Hematopoietic multipotent progenitor cell treated with erythropoietin and hydrocortisone succinate and interleukin-3 and kit ligand, for 15 days (in vitro differentiated cells): Measurements from ENCODE around the gene MEF2C.

Source experiments
- DNase-seq: peaks from one replicate; pipeline ENCODE4 v3.0.0-alpha.2; 2015; ENCODE audit warnings: low spot score

Gene MEF2C

DNA sequence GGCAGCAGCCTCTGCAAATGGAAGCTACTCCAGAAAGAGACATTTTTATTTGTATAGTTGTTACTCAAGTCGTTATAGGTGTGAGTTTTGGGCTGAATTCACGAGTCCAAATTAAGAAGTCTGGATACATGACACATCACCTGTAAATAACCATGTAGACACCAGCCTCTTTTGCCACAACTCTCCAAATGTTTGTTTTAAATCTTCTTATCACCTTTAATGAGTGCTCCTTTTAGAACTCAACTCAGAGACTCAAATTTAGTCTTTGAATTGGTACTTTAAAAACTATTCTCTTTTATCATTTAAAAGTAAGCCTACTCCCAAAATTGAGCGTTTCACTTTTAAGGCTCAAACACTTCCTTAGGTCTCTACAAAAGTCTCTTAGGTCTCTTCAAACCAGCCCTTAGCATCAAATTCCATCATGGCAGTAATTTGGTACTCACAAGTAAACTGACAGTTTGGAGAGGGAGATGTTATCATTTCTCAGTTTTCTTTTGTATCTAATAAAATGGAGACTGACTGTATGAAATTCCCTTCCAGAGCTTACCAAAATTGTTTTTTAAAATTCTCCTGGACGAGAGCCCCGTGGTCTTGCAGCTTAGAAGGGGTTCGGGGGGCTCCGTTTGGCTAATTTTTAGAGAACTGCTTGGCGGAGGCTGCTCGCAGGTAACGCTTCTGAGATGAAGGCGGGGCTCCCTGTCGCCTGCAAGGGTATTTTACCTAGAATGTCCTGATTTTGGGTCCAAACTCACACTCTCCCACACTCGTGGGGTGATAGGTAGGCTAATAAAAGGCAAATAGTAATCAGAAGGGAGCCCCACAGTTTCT, 194.6 kb downstream of the MEF2C start:
- DNase-seq: no peak

DNA sequence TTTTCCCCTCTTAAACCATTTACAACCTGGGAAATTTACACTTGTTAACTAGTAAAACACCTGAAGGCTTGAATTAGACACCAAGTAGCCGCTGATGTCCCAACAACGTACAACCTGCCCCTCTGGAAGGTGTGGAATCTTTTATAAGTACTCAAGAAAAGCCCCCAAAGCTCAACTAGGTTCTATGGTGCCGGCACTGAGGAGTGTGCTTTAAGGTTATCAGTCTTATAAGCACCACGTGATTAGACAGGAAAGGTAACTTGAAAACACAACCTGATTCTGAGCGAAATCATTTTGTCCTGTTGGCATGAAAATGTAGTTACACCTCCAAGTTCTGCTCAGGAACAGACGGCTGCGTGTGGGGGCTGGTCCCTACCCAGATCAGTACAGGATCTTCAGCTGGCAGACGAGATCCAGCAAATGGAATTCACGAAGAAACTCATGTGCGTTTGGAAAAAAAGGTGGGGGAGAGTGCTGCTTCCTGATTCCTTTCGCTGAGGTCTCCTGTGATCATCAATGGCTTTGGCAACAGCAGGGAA, 195.5 kb downstream of the MEF2C start:
- DNase-seq: no peak

DNA sequence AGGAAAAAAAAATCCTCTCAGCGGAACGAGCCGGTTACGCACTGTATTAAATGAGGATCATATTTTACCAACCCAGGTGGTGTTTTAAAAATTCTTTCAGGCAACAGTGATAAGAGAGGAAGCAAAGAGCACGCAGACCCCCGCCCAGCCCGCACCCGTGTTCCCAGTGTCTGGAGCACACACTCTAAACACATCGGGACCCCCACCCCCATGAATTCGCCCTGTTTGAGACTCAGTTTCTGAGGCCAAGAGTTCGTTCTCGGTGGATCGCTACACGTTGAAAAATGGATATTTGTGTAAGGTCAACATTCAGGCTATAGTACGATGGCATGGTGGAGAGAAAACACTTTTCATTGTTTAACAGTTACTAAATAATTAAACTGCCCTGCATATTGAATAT, 196.3 kb downstream of the MEF2C start:
- DNase-seq: no peak

DNA sequence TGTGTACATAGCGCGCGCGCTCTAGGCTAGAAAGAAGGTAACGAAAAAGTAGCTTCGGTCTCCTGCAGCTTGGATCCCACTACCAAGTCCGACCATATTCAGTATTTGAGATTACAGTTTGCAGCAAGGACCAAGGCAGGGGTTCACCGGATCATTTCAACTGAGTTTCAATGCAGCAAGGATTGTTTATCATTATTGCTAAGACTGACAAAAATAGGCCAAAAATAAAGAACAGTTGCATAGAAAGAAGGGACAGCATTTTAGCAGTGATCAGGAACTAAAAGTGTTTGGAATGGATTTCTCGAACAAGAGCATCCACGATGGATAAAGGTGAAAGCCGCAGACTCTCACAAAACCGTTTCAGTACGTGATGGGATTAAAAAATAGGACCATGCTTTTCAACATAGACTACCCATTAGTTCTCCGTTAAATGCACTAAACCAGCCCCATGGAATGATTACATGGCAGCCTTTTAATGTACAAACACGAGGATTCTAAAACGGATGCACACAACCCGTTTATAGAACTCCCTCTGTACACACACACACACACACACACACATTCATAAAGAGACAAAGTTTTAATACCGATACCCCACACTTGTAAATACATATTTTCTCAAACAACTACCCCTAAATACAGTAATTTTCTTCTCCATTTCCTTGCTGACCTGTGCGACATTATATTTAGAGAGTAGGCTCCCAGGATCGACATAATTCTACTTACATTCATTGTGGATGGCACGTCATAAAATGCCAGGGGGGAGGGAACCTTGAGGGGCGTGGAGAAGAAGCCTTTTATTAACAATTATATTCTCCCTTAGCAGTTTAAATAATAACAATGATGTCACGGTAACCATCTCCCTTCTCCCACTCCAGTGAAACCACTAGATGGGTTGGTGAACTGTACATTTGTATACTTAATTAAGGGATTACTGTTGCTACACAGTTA, 197.1 kb downstream of the MEF2C start:
- DNase-seq: no peak

DNA sequence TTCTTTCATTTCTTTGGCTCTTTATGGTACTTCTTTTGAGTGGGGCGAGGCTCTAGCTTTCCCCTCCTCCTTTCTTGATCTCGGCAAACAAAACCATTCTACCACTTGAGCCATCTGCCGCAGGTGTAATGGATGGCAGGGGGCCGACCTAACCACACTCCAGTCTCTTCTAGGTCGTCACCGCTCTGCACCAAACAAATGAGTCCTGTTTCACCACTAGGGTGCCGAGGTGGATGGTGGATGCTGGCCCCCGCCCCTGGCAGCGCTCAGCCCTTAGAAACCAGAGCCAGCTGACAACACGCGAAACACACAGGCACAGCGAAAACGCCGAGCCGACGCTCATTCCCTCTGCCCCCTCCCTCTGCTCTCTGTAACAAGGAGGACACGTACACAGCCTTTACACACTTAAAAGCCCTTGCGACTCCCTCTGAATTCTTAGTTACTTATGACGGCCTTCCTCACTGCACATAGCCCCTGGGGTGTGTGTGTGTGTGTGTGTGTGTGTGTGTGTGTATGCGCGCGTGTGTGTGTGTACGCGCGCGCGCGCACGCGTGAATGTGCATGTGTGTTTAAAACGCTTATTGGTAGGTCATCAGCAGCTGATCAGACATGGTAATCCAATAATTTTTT, 199.4 kb downstream of the MEF2C start:
- DNase-seq: no peak

DNA sequence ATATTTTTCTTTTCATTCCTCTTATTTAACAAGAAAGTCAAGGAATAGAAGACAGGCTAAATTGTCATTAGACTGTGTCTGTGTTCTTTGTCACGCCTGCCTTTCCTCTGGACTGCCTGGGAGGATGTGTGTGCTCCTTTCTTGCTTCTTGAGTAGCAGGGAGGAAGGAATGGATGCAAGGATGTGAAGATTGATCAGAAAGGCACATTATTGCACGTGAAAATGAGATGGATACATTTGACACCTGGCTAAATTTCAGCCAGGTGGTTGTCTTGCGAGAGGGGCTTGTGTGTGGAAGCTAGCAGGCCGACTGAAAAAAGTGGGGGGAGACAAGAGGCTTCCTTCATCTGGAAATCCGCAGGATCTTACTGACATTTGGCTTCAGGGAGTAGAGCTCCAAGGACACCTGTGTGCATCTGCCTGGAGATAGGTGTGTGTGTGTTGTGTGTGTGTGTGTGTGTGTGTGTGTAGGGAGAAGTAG, 200.1 kb downstream of the MEF2C start:
- DNase-seq: no peak

DNA sequence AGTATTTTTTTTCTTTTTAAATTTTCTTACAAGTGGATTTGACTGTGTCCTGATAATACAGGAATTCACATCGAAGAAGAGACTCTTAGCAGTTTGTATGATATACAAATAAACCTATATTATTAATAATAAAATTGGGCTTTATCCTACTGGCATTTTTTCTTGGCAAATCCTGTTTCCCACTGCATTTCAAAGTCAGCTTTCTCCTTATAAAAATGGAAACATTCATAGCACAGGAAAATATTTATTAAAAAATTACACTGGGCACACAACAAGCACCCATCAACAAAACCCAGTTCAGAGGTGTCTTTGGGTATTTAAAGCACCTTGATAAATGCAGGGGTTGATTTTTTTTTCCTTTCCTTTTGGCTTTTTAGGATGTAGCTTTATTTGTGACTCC, 200.9 kb downstream of the MEF2C start:
- DNase-seq: no peak

DNA sequence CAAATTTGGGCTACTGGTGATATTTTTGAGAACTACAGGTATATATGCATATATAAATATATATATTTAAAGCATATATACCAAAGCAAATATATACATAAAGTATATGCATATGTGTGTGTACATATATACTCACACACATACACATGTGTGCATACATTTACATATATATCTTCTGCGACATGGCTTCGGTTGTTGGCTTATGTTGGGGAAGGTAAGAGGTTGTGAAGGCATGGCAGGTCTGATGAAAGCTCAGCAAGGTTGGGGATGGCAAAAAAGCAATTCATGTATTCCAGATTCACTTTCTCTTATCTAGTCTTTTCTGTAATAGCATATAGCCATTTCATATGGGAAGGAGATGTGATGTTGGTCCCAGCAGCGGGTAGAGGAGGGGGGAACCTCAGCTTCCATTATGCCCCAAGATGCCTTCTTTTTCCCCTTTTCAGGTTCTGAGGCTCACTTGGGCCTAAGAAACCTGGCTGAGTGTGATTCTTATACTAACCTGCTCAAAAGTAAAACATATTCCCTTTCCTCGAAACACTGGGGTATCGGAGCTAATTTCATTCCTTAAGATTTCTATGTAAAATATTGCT, 201.7 kb downstream of the MEF2C start:
- DNase-seq: no peak

DNA sequence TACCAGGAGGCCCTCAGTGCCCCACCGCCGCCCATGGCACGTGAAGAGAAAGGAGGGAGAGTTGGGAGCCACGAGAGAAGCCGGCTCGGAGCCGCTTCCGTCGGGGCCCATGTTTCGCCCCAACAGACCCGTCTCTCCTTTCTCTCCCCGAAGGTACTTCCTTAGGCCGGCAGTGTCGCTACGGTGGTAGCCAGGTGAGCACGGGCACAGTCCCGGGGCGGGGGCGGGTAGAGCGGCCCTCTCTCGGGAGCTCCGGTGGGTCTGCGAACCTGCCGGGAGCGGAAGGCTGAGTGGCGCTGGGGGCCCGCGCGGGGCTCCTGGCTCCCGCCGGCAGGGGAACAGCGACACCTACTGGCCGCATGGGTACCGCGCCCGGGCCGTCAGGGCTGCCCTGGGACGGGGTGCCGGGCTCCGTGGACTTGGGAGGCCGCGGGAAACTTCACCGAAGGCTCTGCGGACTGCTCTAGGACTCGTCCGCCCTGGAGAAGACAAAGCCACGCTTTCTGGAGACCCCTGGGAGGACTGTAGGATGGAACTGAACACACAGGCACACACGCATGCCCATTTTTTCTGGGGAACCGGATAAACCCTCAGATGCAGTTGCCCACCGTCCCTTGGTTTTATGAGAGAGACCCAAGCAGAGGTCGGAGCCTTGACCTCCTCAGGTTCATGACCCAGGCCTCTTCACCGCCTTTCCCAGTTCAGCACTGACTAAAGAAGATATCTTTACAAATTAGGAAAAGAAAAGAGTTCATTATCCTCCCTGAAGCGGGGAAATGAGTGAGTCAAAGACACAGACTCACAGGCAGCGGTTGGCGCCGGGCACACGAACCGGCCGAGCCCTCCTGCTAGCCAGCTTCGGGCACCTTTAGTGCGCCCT, 202.5 kb downstream of the MEF2C start:
- peak; percentile 53 for DNase-seq

DNA sequence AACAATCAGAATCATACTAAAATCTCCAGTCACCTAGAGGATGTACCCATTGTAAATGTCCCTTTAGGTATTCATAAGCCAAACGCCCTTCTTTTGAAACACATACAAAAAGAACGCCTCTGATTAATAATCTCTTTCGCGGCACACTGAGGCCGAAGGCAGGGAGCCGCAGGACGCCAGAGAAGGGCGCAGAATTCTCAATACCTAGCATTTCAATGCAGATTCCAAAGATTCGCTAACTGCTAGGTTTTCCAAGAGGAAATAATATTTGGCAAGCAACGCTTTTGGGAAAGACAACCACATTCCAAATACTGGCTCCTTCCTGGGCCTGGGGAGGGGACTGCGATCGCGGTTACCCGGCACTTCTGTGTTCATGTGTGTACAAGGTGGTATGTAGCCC, 203.3 kb downstream of the MEF2C start:
- DNase-seq: no peak

DNA sequence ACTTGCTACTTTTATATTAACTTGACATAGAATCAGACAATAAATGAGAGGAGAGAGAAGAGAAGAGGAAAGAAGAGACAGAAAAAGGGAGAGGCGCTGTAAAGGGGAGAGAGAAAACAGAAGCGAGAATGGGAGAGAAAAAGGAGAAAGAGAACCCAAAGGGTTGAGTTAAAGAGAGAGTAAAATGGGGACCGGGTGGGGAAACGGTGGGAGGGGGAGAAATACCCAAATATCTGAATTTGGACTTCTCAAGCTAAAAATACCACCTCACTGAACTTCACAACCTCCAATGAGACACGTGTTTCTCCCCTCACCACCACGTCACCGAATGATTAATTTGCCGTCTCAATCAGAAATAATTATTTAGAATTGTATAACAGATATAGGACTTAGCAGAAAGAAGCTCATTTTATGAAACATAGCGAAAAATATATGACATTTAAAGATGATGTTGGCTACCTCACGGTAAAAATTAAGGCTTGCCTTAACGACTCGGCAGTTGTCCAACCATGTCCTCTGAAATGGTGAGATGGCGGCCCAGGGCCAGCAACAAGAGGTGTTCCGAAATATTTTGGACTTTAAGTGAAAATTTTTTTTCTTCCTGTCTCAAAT, 204.1 kb downstream of the MEF2C start:
- DNase-seq: no peak

DNA sequence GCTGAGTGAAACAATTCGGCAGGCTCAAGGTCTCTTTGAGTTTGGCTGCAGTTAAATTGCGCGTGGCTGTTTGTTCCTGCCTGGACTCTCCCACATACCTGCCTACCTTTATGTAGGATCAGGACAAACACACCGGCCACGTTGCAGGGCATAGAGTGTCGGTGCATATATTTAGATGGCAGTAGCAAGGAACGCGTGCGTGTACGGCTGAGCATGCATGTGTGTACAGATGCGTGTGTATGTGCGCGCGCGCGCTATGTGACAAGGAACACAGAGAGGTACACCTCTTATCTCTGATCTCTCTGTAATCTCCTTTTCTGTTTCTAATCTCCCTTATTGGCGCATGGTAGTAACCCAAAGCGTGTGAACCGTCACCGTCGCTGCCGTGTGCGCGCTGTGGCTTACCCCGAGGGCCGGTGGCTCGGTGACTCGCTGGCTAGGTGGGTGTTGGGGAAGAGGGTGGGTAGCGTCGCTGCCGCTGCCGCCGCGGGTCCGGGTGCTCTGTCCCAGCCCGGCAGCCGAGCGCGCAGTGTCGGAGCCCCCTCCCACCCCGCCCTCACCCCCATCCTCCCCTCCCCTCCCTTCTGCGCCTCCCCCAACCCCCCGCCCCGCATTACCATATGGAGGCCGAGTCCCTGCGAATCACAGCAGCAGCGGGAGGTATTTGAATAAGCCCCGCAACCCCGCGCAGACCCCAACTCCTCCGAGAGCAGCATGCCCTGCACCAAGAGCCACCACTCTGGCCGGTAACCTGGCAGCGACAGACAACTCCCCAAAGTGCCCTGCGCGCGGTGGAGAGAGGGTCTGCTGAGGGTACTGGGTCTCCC, 204.8 kb downstream of the MEF2C start:
- DNase-seq: no peak

DNA sequence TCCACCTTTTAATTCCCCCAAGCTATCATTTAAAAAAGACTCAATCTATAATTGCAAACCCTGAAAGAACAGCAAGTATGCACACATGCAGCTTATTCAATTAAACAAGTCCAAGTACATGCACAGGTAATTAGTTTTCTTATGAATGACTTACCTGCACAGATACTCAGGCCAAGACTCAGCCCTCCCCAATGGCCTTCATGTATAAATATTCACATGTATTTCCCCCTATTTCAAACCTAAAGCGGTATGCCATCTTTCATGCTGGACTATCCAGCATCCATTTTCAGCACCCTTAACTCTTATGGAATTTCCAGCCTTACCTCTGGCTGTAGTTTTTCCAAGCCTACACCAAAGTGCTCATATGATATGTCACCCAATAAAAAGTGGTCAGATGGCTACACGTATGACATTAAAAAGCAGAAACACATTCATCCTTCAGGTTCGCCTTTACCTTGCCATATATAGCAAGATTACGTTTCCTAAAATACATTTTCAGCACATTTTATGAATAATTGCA, 205.5 kb downstream of the MEF2C start:
- DNase-seq: no peak

DNA sequence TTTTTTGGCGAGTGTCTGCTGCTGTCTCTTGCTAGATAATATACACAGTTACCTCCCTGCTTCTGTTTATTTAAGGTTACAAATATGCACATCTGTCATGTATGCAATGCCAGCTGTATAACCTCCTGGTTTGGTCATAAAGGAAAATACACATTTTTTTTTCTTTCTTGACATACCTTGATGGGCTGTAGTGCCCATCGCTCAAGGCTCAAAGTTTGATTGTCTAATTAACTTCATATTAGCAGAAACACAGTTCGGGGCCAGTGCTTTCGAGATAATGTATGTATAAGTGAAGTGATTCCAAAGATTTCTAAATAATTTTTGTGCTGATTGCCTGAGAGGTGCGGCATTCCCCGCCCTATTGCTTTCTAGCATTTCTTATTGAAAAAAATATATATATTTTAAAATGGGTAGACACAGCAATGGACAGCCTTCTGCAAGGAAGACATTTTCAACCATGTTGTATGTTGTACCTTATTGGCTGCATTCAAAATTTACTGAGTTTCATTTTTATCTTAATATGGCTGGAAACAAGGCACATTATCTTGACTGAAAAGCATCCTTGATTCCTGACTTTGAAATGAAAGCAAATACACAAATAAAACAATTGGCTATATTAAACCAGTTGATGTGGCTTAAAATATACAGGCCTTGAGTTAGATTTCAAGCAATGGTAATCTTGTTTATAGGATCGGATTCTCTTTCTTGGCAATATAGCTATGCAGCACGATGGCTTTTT, 206.2 kb downstream of the MEF2C start:
- DNase-seq: no peak

DNA sequence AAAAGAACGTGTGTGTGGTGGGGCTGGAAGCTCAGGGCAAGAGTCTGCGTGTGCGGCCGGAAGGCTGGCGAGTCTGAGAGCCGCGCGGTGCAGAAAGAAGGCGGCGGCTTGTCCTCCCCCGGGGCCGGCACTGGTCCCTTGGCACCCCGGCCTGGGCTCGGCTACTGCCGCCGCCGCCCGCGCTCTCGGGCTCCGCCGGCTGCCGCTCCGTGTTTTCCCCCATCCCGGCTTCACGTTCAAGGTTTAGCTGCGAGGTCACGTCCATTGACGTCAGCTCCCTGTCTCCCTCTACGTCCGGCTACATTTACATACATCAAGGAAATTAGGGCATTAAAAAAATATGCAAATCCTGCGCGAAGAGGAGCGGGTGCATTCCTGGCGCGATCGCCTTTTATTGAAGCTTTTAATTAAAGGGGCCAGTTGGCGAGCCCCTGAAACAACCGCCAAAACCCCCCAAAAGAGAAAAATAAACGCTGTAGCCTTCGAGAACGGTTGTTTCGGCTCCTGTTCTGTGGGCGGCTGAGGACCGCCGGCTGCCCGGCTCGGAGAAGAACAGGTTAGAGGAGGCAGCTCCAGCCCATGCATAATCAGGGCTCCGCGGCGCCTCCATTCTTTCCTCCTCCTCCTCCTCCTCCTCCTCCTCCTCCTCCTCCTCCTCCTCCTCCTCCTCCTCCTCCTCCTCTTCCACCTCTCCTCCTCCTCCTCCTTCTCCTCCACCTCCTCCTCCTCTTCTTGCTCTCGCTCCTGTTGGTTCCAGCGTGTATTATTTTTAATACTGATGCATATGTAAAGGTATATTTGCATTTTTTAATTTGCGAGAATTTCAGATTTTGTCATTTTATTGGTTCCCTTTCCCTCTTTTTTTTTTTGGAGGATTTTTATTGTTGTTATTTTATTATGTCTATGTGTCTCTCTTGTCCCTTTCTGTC, 207.0 kb downstream of the MEF2C start:
- no peak for DNase-seq

DNA sequence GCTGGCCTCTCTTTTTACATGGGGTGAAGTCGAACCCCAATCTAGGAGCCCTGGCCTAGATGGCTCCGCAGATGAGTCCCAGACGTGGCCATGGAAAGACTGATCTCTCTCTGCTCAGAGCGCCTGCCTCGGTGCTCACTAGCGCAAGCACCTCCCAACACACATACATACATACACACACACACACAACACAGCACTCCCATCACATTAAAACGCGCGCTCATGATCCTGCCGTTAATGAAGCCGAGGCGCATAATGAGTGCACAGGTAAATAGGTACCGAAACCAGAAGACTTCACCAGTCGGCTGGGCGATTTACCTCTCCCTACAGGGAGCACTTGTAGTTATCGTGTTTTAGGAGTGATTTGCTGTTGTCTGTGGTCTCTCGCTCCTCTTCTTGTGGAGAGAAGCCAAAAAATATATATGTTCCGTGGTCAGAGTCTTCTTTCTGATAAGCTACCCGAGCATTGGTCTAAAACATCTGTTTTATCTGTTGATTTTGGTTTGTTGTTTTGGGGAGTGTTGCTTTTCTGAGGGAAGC, 207.7 kb downstream of the MEF2C start:
- DNase-seq: no peak
